ENCODE data around the gene NR3C1.

The NR3C1 gene

DNA sequence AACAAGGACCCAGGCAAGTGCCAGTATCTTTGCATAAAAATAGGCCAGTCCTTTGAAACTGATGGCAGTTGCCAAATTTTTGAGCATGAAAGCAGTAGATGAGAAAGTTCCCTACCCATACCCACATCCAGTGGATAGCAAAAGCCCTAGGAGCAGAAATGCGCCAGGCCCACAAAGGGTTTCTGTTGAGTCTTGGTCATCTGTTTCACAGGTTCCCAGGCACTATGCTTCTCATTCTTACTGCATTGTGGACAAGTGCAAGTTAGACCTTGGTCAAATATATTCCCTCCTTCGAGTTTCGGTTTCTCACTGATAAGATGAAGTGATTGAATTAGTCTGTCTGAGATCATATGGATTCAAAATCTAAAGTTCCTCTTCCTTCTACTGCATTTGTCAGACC is 152.3 kb downstream of the NR3C1 start:
- DNase-seq: no peak

DNA sequence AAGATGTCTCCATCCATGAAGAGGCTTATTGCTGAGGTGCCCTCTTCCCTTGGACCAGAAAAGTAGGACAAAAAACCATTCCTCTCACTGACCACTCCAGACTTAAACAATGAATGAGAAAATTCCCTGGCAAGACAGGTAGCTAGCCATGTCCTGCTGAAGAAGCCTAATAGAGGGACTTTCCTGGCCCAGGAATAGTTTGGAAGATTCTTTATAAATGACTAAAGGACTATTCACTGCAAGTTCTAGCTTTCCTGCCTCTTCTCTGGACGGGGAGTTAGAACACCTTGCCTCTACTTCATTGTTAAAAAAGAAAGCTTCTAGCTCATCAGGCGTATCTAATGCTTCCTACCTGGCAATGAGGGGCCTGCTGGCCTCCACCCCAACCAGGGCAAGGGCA is 153.6 kb downstream of the NR3C1 start:
- no peak for DNase-seq

GRCh38 chr5:143248822-143249579 is 154.5 kb downstream of the NR3C1 start:
- DNase-seq: no peak

GRCh38 chr5:143248391-143248790 is 155.1 kb downstream of the NR3C1 start:
- DNase-seq: no peak

GRCh38 chr5:143247134-143247815 is 156.2 kb downstream of the NR3C1 start:
- DNase-seq: no peak

DNA sequence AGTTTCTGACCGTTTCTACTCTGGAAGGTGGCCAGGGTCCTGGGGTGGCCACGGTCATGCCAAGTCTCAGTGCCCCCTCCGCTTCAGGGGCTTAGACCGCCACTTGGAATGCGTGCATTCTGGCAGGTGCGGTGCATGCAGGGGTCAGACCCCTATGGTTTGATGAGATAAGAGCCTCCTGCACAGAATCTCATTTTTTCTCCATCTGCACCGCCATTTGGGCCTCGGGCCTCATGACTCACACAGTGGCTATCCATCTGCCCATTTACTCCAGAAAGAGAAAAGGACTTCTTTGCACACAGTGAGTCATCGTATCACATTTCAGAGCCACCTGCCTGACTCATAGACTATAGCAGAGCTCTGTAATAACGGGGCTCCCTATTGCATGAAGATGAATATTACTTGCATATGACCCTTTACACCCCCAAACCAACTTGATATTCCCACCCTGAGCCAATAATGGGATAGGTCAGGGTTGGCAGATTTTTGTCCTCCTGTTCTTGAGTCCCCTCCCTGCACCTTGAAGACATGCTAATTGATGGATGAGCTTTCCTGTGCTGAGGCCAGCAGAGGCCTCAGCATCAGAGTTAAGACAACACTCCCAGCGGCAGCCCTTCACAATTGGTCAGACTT is 157.4 kb downstream of the NR3C1 start:
- no peak for DNase-seq

GRCh38 chr5:143244990-143245389 is 158.5 kb downstream of the NR3C1 start:
- DNase-seq: no peak

DNA sequence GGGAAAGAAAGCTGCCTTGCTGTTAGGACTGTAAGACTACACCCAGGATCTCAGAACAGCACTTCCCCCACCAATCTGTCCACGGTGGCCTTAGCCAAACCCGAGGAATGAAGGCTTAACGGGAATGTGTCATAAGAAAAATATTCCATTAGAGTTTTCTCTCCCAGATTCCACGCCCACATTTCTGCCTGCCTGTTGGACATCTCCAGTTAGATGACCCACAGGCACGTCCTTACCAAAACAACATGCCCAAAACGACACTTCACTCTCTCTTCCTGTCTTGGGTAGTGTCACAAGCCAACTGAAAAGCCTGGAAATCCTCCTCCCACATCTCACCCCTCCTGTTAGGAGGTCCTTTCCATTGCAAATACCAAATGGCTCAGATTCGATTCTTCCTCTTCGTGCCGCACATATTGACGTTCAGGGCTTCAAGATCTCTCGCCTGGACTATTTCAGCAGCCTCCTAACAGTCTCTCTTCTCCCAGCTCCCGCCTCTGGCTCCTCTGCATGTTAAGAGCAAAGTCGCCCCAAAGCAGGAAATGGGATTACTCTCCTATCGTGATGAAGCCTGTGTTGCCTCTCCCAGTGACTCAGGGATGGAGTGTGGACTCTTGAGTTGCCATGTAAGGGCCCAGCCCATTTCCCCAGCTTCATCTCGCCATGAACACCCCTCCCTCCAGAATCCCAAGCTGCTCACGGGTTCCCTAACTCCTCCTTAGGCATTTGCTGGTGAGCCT is 159.3 kb downstream of the NR3C1 start:
- DNase-seq: no peak

DNA sequence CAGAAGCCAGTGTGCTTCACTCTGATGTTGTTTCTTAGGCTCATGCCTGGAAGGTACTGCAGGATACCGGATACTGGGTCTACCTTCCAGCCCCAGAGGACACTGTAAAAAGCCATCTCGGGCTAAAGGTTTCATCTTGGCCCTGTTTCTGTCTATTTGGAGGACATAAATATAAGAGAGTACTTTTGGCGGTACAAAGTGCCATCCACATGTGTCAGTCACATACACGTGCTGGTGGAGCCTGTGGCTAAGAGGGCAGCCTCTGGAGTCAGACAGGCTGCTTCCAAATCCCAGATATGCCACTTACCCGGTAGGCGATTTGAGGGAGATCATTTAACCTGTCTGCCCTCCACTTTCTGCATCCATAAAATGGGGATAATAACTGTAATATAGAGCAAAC is 160.4 kb downstream of the NR3C1 start:
- no peak for DNase-seq

DNA sequence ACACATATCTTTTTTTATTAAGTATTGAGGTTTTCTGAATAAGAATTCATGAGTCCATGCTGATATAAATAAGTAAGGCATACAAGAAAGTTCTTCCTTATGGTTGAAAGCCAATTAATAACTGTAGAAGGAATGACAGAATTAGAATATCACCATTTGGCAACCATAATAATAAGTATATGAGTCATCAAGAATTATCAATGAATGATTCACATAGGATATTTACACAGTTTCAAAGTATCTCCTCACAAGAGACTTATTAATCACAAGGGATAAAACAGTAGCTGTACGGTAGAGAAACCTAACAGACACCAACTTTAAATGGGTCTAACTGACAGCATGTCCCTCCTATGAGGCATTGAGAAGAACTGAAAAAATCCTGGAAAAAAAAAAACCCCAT is 161.6 kb downstream of the NR3C1 start:
- no peak for DNase-seq

GRCh38 chr5:143239882-143240518 is 163.5 kb downstream of the NR3C1 start:
- no peak for DNase-seq

DNA sequence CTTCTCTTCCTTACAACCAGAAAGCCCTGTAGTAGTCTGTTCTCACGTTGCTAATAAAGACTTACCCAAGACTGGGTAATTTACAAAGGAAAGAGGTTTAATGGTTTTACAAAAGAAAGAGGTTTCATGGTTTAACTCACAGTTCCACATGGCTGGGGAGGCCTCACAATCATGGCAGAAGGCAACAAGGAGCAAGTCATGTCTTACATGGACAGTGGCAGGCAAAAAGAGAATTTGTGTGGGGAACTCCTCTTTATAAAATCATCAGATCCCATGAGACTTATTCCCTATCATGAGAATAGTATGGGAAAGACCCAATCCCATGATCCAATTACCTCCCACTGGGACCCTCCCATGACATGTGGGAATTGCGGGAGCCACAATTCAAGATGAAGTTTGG is 164.9 kb downstream of the NR3C1 start:
- no peak for DNase-seq

GRCh38 chr5:143237664-143238063 is 165.8 kb downstream of the NR3C1 start:
- DNase-seq: no peak

DNA sequence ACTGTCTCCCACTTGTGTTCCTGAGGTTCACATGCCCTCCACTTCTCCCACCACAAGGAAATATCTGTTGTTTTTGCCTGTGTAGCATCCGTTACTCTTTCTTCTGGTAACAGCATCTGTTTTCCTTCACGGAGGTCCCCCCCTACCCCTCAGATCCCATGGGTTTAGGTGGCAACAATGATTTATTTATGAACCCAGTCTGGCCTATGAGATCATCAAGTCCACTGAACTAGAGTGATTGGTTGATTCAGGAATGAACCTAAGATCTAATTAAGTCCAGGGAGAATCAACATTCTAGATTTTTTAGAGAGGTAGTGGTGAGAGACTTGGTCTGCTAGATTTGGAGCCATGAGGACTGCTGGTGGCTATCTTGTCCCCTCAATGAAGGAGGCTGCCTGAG is 166.8 kb downstream of the NR3C1 start:
- no peak for DNase-seq

- DNase-seq: no peak
Measured at GRCh38 chr5:143235423-143235822, 168.1 kb downstream of the NR3C1 start.

GRCh38 chr5:143234162-143234842 is 169.2 kb downstream of the NR3C1 start:
- DNase-seq: no peak

DNA sequence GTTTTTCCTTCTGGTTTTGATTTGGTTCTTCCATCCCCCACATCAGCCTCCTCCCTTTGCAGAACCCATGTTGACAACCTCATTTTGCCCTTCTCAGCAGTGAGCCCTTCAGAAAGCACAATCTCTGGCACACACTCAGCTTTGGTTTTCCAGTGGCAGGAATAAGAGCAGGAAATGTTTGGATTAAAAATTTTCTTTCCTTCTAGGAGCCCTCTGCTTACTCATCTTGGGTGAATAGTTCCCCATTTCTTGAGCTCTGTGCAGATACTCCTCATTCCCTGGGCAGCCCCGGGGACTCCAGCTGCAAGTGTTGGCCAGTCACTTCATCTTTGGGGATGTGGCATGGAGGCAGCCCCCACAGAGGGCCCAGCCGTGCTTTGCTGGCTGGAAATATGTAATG is 170.5 kb downstream of the NR3C1 start:
- DNase-seq: no peak

- DNase-seq: no peak
Measured at GRCh38 chr5:143231973-143232812, 171.3 kb downstream of the NR3C1 start.

DNA sequence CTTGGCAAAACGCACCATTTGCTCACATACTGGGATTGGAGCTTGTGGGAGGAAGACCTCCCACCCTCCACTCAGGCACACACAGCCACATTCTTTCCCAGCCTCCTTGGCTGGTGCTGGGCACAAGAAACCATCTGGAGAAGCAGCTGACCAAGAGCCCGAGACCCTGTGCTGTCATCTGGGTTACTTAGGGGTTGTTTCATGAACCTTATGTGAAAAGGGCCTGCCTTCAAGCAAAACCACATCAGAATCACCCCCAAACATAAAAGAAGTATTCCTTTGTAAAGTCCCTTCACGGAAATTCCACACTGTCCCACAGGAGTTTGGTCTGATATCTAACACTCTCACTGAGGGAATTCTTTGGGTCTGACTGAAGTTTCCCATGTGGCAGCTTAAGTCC is 172.1 kb downstream of the NR3C1 start:
- DNase-seq: no peak

DNA sequence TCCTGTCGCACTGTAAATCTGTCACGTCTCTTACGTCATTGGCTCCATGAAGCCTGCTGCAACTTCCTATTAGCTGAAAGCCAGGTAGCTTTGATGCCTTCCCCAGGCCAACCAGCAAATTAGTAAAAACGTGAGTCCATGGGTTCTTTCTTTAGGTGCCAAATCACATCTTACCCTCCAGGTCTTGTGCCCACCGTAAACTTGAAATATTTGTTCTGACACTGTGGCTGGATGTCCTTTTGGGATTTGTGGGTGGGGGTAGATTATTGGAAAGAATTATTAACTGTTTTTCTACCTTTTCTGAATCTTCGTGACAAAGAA is 172.8 kb downstream of the NR3C1 start:
- DNase-seq: no peak

DNA sequence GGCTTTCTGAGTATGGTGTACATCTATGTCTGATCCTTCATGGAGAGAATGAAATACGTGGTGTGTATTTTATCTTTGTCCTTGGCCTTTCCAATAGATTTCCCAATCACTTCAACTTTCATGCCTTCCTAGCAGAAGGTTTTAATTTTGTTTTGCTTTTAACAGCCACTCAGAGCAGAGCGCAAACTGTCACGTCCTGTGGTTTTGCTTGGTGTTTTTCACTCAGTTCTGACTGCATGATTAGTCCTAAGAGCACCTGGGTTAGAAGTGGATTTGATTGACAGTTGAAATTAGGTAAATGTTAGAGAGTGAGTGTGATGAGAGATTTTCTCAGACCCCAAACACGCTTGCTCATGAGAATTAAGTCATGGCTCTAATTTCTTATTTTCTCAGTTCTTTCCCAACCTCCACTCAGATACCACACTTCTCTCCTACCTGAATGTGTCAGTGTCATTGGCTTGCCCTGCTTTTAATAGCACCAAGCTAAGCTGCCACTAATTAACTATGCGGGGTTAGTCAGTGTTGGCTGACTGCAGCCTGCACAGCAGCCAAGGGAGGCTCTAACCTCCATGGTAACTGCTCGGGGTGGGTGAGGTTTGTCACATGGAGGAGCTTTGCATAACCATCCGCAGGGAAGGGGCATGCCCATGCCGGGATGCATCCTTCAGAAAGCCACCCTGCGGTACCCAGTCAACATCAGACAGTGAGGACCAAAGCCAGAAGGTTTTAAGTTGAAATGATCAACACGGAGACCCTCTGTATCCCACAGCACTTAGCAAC is 173.4 kb downstream of the NR3C1 start:
- peak; percentile 43 for DNase-seq

All from CD4-positive, alpha-beta T cell treated with Interleukin-6 for 4 hours (primary cell).